H9 (cell line): ENCODE data around the gene GRID2. TPM values are rescaled to one million over a fixed set of nuclear protein-coding genes. Genes with fewer than 3 reads are reported as not detected.

ENCODE experiments used
- DNase-seq: peaks from one replicate; pipeline ENCODE4 v3.0.0-alpha.2; 2017
- H2AFZ ChIP-seq: one replicate; pipeline ENCODE4 v1.6.1; 2013; ENCODE audit warnings: mild to moderate bottlenecking, low read length, control low read depth, moderate library complexity
- H2AK5ac ChIP-seq: 2 replicates; pipeline ENCODE4 v1.6.1; 2013; ENCODE audit warnings: low read length, control low read depth, mixed read lengths; ENCODE audit not compliant: insufficient read length
- H2BK120ac ChIP-seq: one replicate; pipeline ENCODE4 v1.6.1; 2013; ENCODE audit warnings: low read depth, mild to moderate bottlenecking, low read length, control low read depth, inconsistent platforms; ENCODE audit not compliant: poor library complexity, severe bottlenecking
- H2BK12ac ChIP-seq: 2 replicates; pipeline ENCODE4 v1.6.1; 2013; ENCODE audit warnings: low read length, control low read depth, mixed read lengths, low read depth; ENCODE audit not compliant: insufficient read length
- H2BK15ac ChIP-seq: 2 replicates; pipeline ENCODE4 v1.6.1; 2013; ENCODE audit warnings: low read depth, low read length, control low read depth
- H2BK20ac ChIP-seq: one replicate; pipeline ENCODE4 v1.6.1; 2013; ENCODE audit warnings: low read depth, mild to moderate bottlenecking, low read length, control low read depth, inconsistent platforms; ENCODE audit not compliant: poor library complexity, severe bottlenecking
- H2BK5ac ChIP-seq: 2 replicates; pipeline ENCODE4 v1.6.1; 2013; ENCODE audit warnings: low read length, control low read depth, mixed read lengths; ENCODE audit not compliant: insufficient read length
- H3K14ac ChIP-seq: 2 replicates; pipeline ENCODE4 v1.6.1; 2013; ENCODE audit warnings: low read length, control low read depth; ENCODE audit not compliant: insufficient read depth
- H3K18ac ChIP-seq: 2 replicates; pipeline ENCODE4 v1.6.1; 2013; ENCODE audit warnings: low read depth, mild to moderate bottlenecking, mixed read lengths, low read length, control low read depth; ENCODE audit not compliant: insufficient read length
- H3K23ac ChIP-seq: 2 replicates; pipeline ENCODE4 v1.6.1; 2013; ENCODE audit warnings: low read length, control low read depth, mixed read lengths, low read depth; ENCODE audit not compliant: insufficient read length
- H3K23me2 ChIP-seq: 2 replicates; pipeline ENCODE4 v1.6.1; 2013; ENCODE audit warnings: low read depth, mild to moderate bottlenecking, mixed read lengths, low read length, control low read depth; ENCODE audit not compliant: insufficient read length, poor library complexity, severe bottlenecking
- H3K27ac ChIP-seq: 2 replicates; pipeline ENCODE4 v1.5.1; 2013; ENCODE audit warnings: low read length, control low read depth, mixed read lengths, low read depth; ENCODE audit not compliant: insufficient read length
- H3K27me3 ChIP-seq: 2 replicates; pipeline ENCODE4 v1.6.1; 2013; ENCODE audit warnings: low read length, control low read depth, inconsistent platforms; ENCODE audit not compliant: insufficient read depth
- H3K4ac ChIP-seq: 2 replicates; pipeline ENCODE4 v1.6.1; 2013; ENCODE audit warnings: low read depth, mild to moderate bottlenecking, control low read depth, inconsistent platforms, low read length, moderate library complexity
- H3K4me1 ChIP-seq: 2 replicates; pipeline ENCODE4 v1.6.1; 2013; ENCODE audit warnings: low read length, control low read depth, inconsistent platforms; ENCODE audit not compliant: insufficient read depth
- H3K4me2 ChIP-seq: 2 replicates; pipeline ENCODE4 v1.6.1; 2013; ENCODE audit warnings: low read length, control low read depth, mixed read lengths; ENCODE audit not compliant: insufficient read length, insufficient read depth
- H3K56ac ChIP-seq: 2 replicates; pipeline ENCODE4 v1.6.1; 2013; ENCODE audit warnings: low read depth, mild to moderate bottlenecking, mixed read lengths, low read length, control low read depth; ENCODE audit not compliant: insufficient read length
- H3K79me1 ChIP-seq: 2 replicates; pipeline ENCODE4 v1.6.1; 2013; ENCODE audit warnings: low read depth, mild to moderate bottlenecking, moderate library complexity, low read length, control low read depth, inconsistent platforms; ENCODE audit not compliant: insufficient read depth, poor library complexity, severe bottlenecking
- H3K79me2 ChIP-seq: 2 replicates; pipeline ENCODE4 v1.6.1; 2013; ENCODE audit warnings: low read length, control low read depth, inconsistent platforms; ENCODE audit not compliant: insufficient read depth
- H3K9ac ChIP-seq: 2 replicates; pipeline ENCODE4 v1.6.1; 2013; ENCODE audit warnings: low read length, control low read depth, mixed read lengths; ENCODE audit not compliant: insufficient read length; ENCODE audit errors: extremely low read depth
- H3K9me3 ChIP-seq: one replicate; pipeline ENCODE4 v1.6.1; 2013; ENCODE audit warnings: low read depth, low read length, inconsistent platforms; ENCODE audit not compliant: control insufficient read depth
- H3T11ph ChIP-seq: one replicate; pipeline ENCODE4 v1.6.1; 2013; ENCODE audit warnings: mild to moderate bottlenecking, low read length, control low read depth, inconsistent platforms
- H4K20me1 ChIP-seq: one replicate; pipeline ENCODE4 v1.6.1; 2013; ENCODE audit not compliant: control insufficient read depth, insufficient read length, insufficient read depth
- H4K5ac ChIP-seq: 2 replicates; pipeline ENCODE4 v1.6.1; 2013; ENCODE audit warnings: low read depth, mild to moderate bottlenecking, mixed read lengths, low read length, control low read depth; ENCODE audit not compliant: insufficient read length
- H4K8ac ChIP-seq: replicated peaks from 2 replicates; pipeline ENCODE4 v1.6.1; 2013; ENCODE audit warnings: low read length, control low read depth, mixed read lengths, low read depth; ENCODE audit not compliant: insufficient read length
- H4K91ac ChIP-seq: 2 replicates; pipeline ENCODE4 v1.6.1; 2013; ENCODE audit warnings: low read depth, mild to moderate bottlenecking, moderate library complexity, mixed read lengths, low read length, control low read depth; ENCODE audit not compliant: insufficient read length
- H3K27ac Mint-ChIP-seq, 3 experiments: 2 replicates in 2 of 3; 3 replicates in 1 of 3; pipeline ENCODE4 v1.8.0; 2020 to 2021; ENCODE audit warnings: mixed read lengths in 3 of 3, mild to moderate bottlenecking in 1 of 3, moderate library complexity in 1 of 3
- H3K27me3 Mint-ChIP-seq: 2 replicates; pipeline ENCODE4 v1.8.0; 2021; ENCODE audit warnings: low read depth, mild to moderate bottlenecking, moderate library complexity, mixed read lengths
- H3K36me3 Mint-ChIP-seq, 3 experiments: 2 replicates in 2 of 3; 3 replicates in 1 of 3; pipeline ENCODE4 v1.8.0; 2020 to 2021; ENCODE audit warnings: low read depth in 3 of 3, mixed read lengths in 3 of 3; ENCODE audit not compliant: insufficient read depth in 1 of 3
- H3K4me1 Mint-ChIP-seq, 2 experiments: 2 replicates each; pipeline ENCODE4 v1.8.0; 2020; ENCODE audit warnings: mixed read lengths in 2 of 2
- H3K4me3 Mint-ChIP-seq, 2 experiments: 2 replicates in 1 of 2; 3 replicates in 1 of 2; pipeline ENCODE4 v1.8.0; 2020 to 2021; ENCODE audit warnings: mild to moderate bottlenecking in 2 of 2, mixed read lengths in 2 of 2, moderate library complexity in 1 of 2
- H3K9me3 Mint-ChIP-seq, 2 experiments: 2 replicates in 1 of 2; 3 replicates in 1 of 2; pipeline ENCODE4 v1.8.0; 2020; ENCODE audit warnings: mild to moderate bottlenecking in 2 of 2, mixed read lengths in 2 of 2, moderate library complexity in 1 of 2
- CTCF ChIP-seq: fragments of 200-600 bp; sonication (generic); conservative IDR thresholded peaks from 3 replicates; pipeline ENCODE4 v1.8.0; 2021; ENCODE audit warnings: antibody characterized with exemption, mild to moderate bottlenecking
- WGBS: extraction: QIAGEN DNeasy Blood & Tissue Kit; methylation state at CpG from one replicate; pipeline ENCODE4 v1.1.7; 2013; ENCODE audit warnings: missing lambda C conversion rate, low lambda C conversion rate, mixed read lengths; ENCODE audit not compliant: insufficient read length; ENCODE audit errors: extremely low coverage; 5-methylcytosine and 5-hydroxymethylcytosine counted together
- total RNA-seq: library from RNA; stranded (reverse); gene quantifications from 2 replicates; pipeline ENCODE4 v1.2.1, GENCODE V29; 2021

Gene GRID2
- total RNA-seq, 1 experiment from 2014 or later = 21.8 TPM

GRCh38 chr4:93394545-93395081 is 1090.8 kb downstream of the GRID2 start:
- no peaks in the 10 kb centered on the region for H3K9me3 ChIP-seq
- H2AK5ac ChIP-seq = no peak overlapping the region
- no peaks in the 10 kb centered on the region for H3K4me1 ChIP-seq
- H2BK120ac ChIP-seq = no peak overlapping the region
- H4K20me1 ChIP-seq = no peaks in the 10 kb centered on the region
- H3K9ac ChIP-seq = no peak overlapping the region
- H3K79me2 ChIP-seq = no peaks in the 10 kb centered on the region
- no peak overlapping the region for H2AFZ ChIP-seq
- DNase-seq = no peak
- H4K91ac ChIP-seq = no peak overlapping the region
- Mint-ChIP-seq H3K27me3 (no peaks in the 10 kb centered on the region), H3K27ac (no peak overlapping the region), H3K9me3 (no peaks in the 10 kb centered on the region), H3K4me1 (no peaks in the 10 kb centered on the region), H3K4me3 (no peak overlapping the region), H3K36me3 (no peaks in the 10 kb centered on the region)
- H2BK20ac ChIP-seq = no peak overlapping the region
- no peak overlapping the region for H3K4me2 ChIP-seq
- no peak overlapping the region for H3K56ac ChIP-seq
- H3T11ph ChIP-seq = no peak overlapping the region
- no peak overlapping the region for H3K18ac ChIP-seq
- H3K4ac ChIP-seq = no peak overlapping the region
- no peak for TF ChIP-seq CTCF
- H3K23me2 ChIP-seq = no peaks in the 10 kb centered on the region
- no peaks in the 10 kb centered on the region for H3K27me3 ChIP-seq
- no peak overlapping the region for H2BK15ac ChIP-seq
- WGBS = no CpG with 5 or more reads among the region's 2 CpGs
- H2BK12ac ChIP-seq = no peak overlapping the region
- no peak overlapping the region for H2BK5ac ChIP-seq
- no peak overlapping the region for H3K23ac ChIP-seq
- H3K27ac ChIP-seq = no peak overlapping the region
- H4K5ac ChIP-seq = no peak overlapping the region
- no peak overlapping the region for H4K8ac ChIP-seq
- H3K14ac ChIP-seq = no peak overlapping the region
- no peaks in the 10 kb centered on the region for H3K79me1 ChIP-seq
